Measurements from ENCODE around the gene MPZL2. TPM values are rescaled to one million over a fixed set of nuclear protein-coding genes. Genes with fewer than 3 reads are reported as not detected.

Gene MPZL2
- total RNA-seq, 1 experiment from 2014 or later: 0.26 TPM

DNA sequence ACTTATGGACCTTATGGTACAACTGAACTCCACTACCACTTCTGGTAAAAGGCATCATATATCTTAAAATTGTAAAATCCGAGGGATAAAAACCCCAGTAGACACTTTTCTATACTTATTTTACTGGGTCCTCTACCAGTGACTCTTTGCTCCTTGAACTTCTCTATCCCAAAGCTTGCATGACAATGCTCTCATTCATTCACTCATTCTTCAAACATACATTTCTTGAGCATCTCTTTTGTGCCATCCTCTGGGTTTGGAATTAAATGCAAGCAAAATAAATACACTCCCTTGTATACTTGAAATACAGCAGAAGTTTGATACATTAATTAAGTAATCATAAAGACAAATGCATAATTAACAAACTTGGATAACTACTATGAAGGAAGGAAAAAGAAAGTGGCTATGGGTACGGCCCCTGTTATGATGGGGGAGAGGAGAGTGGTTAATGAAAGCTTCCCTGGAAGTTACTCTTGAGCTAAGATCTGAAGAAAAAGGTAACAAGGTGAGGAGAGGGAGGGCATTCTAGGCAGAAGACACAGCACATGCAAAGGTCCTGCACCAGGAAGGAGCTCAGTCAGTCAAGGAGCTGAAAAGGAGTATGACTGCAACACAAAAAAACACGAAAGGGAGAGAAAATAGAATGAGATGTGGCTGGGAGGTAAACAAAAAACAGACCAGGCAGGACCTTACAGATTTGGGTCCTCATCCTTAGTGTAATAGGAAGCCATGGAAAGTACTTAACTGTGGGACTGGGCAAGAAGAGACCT is 19.9 kb downstream of the MPZL2 start:
- Histone ChIP-seq H3K9me3 (ENCODE audit: control insufficient read depth, low read depth, low read length) (no peaks in the 10 kb centered on the region), H2BK12ac (ENCODE audit: insufficient read length, low read depth, low read length) (no peak overlapping the region), H3K27ac (ENCODE audit: insufficient read length, low read depth, low read length) (no peak overlapping the region), H2BK15ac (ENCODE audit: low read depth, low read length) (no peak overlapping the region), H3K4me2 (ENCODE audit: insufficient read depth, insufficient read length, low read length) (no peak overlapping the region), H2BK5ac (ENCODE audit: insufficient read length, low read length) (no peak overlapping the region), H3K4ac (ENCODE audit: low read depth, low read length) (no peak overlapping the region), H2AFZ (ENCODE audit: low read length) (no peak overlapping the region), H4K5ac (ENCODE audit: insufficient read length, low read depth, low read length) (no peak overlapping the region), H2BK20ac (ENCODE audit: low read depth, low read length, poor library complexity, severe bottlenecking) (no peak overlapping the region), H3K56ac (ENCODE audit: insufficient read length, low read depth, low read length) (no peak overlapping the region), H3T11ph (ENCODE audit: low read length) (no peak overlapping the region), H3K79me2 (ENCODE audit: insufficient read depth, low read length) (no peaks in the 10 kb centered on the region), H4K20me1 (ENCODE audit: control insufficient read depth, insufficient read depth, insufficient read length) (no peaks in the 10 kb centered on the region), H3K79me1 (ENCODE audit: insufficient read depth, low read depth, low read length, poor library complexity, severe bottlenecking) (no peaks in the 10 kb centered on the region), H3K4me1 (ENCODE audit: insufficient read depth, low read length) (peaks cover 6% of the 10 kb centered on the region; the same call in 1 of the 2 replicates), H4K91ac (ENCODE audit: insufficient read length, low read depth, low read length) (no peak overlapping the region), H3K18ac (ENCODE audit: insufficient read length, low read depth, low read length) (no peak overlapping the region), H3K23ac (ENCODE audit: insufficient read length, low read depth, low read length) (no peak overlapping the region), H3K9ac (ENCODE audit: extremely low read depth, insufficient read length, low read length) (no peak overlapping the region), H2BK120ac (ENCODE audit: low read depth, low read length, poor library complexity, severe bottlenecking) (no peak overlapping the region), H3K23me2 (ENCODE audit: insufficient read length, low read depth, low read length, poor library complexity, severe bottlenecking) (no peaks in the 10 kb centered on the region), H3K27me3 (ENCODE audit: insufficient read depth, low read length) (no peaks in the 10 kb centered on the region), H3K14ac (ENCODE audit: insufficient read depth, low read length) (no peak overlapping the region), H2AK5ac (ENCODE audit: insufficient read length, low read length) (no peak overlapping the region), H4K8ac (replicated peaks; ENCODE audit: insufficient read length, low read depth, low read length) (no peak overlapping the region)
- no peak for DNase-seq
- TF ChIP-seq, protein P1, sequence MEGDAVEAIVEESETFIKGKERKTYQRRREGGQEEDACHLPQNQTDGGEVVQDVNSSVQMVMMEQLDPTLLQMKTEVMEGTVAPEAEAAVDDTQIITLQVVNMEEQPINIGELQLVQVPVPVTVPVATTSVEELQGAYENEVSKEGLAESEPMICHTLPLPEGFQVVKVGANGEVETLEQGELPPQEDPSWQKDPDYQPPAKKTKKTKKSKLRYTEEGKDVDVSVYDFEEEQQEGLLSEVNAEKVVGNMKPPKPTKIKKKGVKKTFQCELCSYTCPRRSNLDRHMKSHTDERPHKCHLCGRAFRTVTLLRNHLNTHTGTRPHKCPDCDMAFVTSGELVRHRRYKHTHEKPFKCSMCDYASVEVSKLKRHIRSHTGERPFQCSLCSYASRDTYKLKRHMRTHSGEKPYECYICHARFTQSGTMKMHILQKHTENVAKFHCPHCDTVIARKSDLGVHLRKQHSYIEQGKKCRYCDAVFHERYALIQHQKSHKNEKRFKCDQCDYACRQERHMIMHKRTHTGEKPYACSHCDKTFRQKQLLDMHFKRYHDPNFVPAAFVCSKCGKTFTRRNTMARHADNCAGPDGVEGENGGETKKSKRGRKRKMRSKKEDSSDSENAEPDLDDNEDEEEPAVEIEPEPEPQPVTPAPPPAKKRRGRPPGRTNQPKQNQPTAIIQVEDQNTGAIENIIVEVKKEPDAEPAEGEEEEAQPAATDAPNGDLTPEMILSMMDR (conservative IDR thresholded peaks at IDR 0.05): no peak
- Mint-ChIP-seq H3K4me3 (no peak overlapping the region), H3K27ac (no peak overlapping the region), H3K36me3 (ENCODE audit: insufficient read depth in 1 of 3, low read depth in 3 of 3) (no peaks in the 10 kb centered on the region), H3K4me1 (peaks cover 5 to 15% of the 10 kb centered on the region in 2 experiments), H3K27me3 (ENCODE audit: low read depth) (peaks cover 54% of the 10 kb centered on the region), H3K9me3 (no peaks in the 10 kb centered on the region)
- WGBS (ENCODE audit: extremely low coverage, insufficient read length, low lambda C conversion rate): no CpG with 5 or more reads among the region's 3 CpGs

Data from H9 (cell line).